ENCODE measurements around the gene ACAD8.

GRCh38 chr11:134260983-134261382 lies 7.6 kb downstream of the ACAD8 start:
- TF ChIP-seq CTCF (IDR thresholded peaks at IDR 0.05 in 4 of 5, conservative IDR thresholded peaks at IDR 0.05 in 1 of 5): no peak
- TF ChIP-seq POLR2A (IDR thresholded peaks at IDR 0.05): no peak

All from gastrocnemius medialis (tissue), 4 donors.